ENCODE data around the gene NIN.
A peak's percentile ranks its signal among the peaks of the same experiment; 100 is the strongest.

NIN gene

GRCh38 chr14:50830932-50831725 lies at the start of gene NIN:
TSS of gene NIN (minus strand) at chr14:50831162. CDS start at chr14:50822056, 9,106 bp downstream.
- DNase-seq = peak; percentile 77

- DNase-seq = peak; percentile 45
These were observed 44.6 kb upstream of the NIN start for GRCh38 chr14:50875359-50876070.

- DNase-seq = no peak
These were observed 43.8 kb upstream of the NIN start for GRCh38 chr14:50874757-50875156.

GRCh38 chr14:50871914-50872732 lies 41.2 kb upstream of the NIN start, which contains the start of gene ABHD12B:
TSS of gene ABHD12B (plus strand) at chr14:50872053. CDS start at chr14:50872175, 122 bp downstream.
- DNase-seq = no peak

GRCh38 chr14:50871228-50871627 lies 40.3 kb upstream of the NIN start:
- DNase-seq = no peak

GRCh38 chr14:50865391-50866076 lies 34.6 kb upstream of the NIN start:
- DNase-seq = no peak

- DNase-seq = no peak
These were observed 34.0 kb upstream of the NIN start for GRCh38 chr14:50864946-50865345.

GRCh38 chr14:50864237-50864636 lies 33.3 kb upstream of the NIN start:
- no peak for DNase-seq

GRCh38 chr14:50862036-50862570 lies 31.1 kb upstream of the NIN start:
- no peak for DNase-seq

- DNase-seq = peak; percentile 89
These were observed 29.6 kb upstream of the NIN start for GRCh38 chr14:50860478-50861086.

- no peak for DNase-seq
These were observed 28.3 kb upstream of the NIN start for GRCh38 chr14:50859296-50859624.

GRCh38 chr14:50856660-50857059 lies 25.7 kb upstream of the NIN start:
- no peak for DNase-seq

GRCh38 chr14:50855558-50855957 lies 24.6 kb upstream of the NIN start:
- DNase-seq = no peak

GRCh38 chr14:50854521-50854920 lies 23.6 kb upstream of the NIN start:
- DNase-seq = no peak

GRCh38 chr14:50853891-50854290 lies 22.9 kb upstream of the NIN start:
- DNase-seq = no peak

- DNase-seq = no peak
These were observed 15.4 kb upstream of the NIN start for GRCh38 chr14:50846226-50846880.

GRCh38 chr14:50845166-50845565 lies 14.2 kb upstream of the NIN start:
- no peak for DNase-seq

- DNase-seq = no peak
These were observed 13.4 kb upstream of the NIN start for GRCh38 chr14:50844391-50844790.

- no peak for DNase-seq
These were observed 8.7 kb upstream of the NIN start for GRCh38 chr14:50839691-50840090.

GRCh38 chr14:50839048-50839447 lies 8.1 kb upstream of the NIN start:
- DNase-seq = no peak

GRCh38 chr14:50837850-50838470 lies 7.0 kb upstream of the NIN start:
- no peak for DNase-seq

Data from stimulated activated CD4-positive, alpha-beta T cell treated with anti-CD3 and anti-CD28 coated beads, Interleukin-4, amount 100 ng/mL, for 1 hour (primary cell).